Measurements from ENCODE around the gene ADGRF4.

The ADGRF4 gene

GRCh38 chr6:47670851-47671250, 27.5 kb upstream of the ADGRF4 start:
- peak overlapping the region; percentile 73 for H3K27ac ChIP-seq (ENCODE audit: low read depth, low read length)

DNA sequence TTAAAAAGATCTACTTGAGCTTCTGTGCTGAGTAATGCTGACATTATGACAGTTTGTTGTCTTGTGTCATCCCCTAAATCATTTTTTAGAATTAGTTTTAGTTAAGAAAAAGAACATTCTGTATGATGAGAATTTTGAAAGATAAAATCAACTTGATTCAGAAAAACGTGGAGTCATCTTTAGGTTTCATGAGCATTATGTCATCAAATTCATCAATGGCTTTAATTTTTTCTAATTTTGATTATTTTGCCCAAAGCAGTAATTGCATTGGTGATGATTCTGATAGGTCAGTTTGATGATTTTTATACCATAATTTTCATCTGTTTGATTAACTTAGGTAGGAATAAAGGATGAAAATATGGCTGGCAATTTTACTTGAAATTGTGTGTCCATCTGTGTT, 26.6 kb upstream of the ADGRF4 start:
- no peaks in the 10 kb centered on the region for H3K36me3 ChIP-seq (ENCODE audit: insufficient read depth, low read length)
- no peaks in the 10 kb centered on the region for H3K27me3 ChIP-seq (ENCODE audit: insufficient read depth, low read length)
- H3K9me3 ChIP-seq (ENCODE audit: insufficient read depth, low read depth, low read length): no peaks in the 10 kb centered on the region
- WGBS: 89% methylated on average over 1 of the region's 1 CpG
- H3K4me1 ChIP-seq (ENCODE audit: insufficient read depth, low read length): peaks cover 33% of the 10 kb centered on the region
- no peak overlapping the region for H3K9ac ChIP-seq (ENCODE audit: low read depth, low read length)
- H3K27ac ChIP-seq (ENCODE audit: low read depth, low read length): no peak overlapping the region
- no peak overlapping the region for H3K4me3 ChIP-seq (ENCODE audit: low read length)

More at GRCh38 chr6:47670851-47671250, 27.5 kb upstream of the ADGRF4 start:
- Histone ChIP-seq H3K36me3 (ENCODE audit: insufficient read depth, low read length) (no peaks in the 10 kb centered on the region), H3K27me3 (ENCODE audit: insufficient read depth, low read length) (no peaks in the 10 kb centered on the region), H3K9ac (ENCODE audit: low read depth, low read length) (peak overlapping the region; percentile 33; the same call in 1 of the 2 replicates), H3K9me3 (ENCODE audit: insufficient read depth, low read depth, low read length) (no peaks in the 10 kb centered on the region), H3K4me1 (ENCODE audit: insufficient read depth, low read length) (peaks cover 33% of the 10 kb centered on the region), H3K4me3 (ENCODE audit: low read length) (no peak overlapping the region)
- 33% methylated on average over 3 of the region's 3 CpGs for WGBS

DNA sequence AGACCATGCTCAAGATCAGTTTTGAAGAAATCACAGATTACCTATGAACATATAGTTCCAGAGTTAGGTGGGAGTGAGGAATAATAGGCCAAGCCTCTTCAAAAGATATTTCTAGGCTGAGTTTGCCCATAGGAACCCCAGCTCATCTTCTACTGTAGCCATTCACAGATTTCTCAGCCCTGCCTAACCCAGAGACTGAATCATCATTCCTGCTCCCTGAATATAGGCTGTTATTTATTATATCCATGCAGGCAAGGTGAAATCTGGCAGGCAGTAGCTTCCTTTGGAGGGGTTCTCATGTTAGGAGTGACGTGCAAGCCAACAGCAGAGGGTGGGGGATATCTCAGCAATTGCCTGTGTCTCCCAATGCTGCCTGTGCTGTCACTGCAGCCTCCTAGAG, 25.6 kb upstream of the ADGRF4 start:
- 86% methylated on average over 1 of the region's 1 CpG for WGBS
- Histone ChIP-seq H3K4me1 (ENCODE audit: insufficient read depth, low read length) (peaks cover 33% of the 10 kb centered on the region), H3K27ac (ENCODE audit: low read depth, low read length) (no peak overlapping the region), H3K27me3 (ENCODE audit: insufficient read depth, low read length) (no peaks in the 10 kb centered on the region), H3K9me3 (ENCODE audit: insufficient read depth, low read depth, low read length) (no peaks in the 10 kb centered on the region), H3K4me3 (ENCODE audit: low read length) (no peak overlapping the region), H3K9ac (ENCODE audit: low read depth, low read length) (no peak overlapping the region), H3K36me3 (ENCODE audit: insufficient read depth, low read length) (no peaks in the 10 kb centered on the region)

DNA sequence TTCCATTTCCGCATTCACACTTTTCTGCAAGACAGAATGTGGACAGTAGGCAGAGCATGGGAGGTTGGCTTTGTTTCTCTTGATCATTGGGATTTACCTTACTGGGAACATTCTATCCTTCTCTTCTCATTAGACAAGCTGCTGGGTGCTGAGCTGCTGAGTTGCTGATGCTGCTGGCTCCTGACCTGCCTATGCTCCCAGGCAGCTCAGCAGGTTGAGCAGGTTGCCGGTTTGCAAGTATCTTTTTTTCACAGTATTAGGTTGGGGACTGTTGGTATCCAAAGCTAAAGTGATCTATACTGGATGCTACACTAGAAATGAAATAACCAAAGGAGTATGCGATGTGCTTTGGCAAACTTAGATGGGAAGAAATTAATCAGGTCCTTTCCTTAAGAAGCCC, 23.7 kb upstream of the ADGRF4 start:
- H3K27me3 ChIP-seq (ENCODE audit: insufficient read depth, low read length): no peaks in the 10 kb centered on the region
- no peak overlapping the region for H3K9ac ChIP-seq (ENCODE audit: low read depth, low read length)
- no peak overlapping the region for H3K27ac ChIP-seq (ENCODE audit: low read depth, low read length)
- H3K4me1 ChIP-seq (ENCODE audit: insufficient read depth, low read length): peaks cover 21% of the 10 kb centered on the region
- H3K36me3 ChIP-seq (ENCODE audit: insufficient read depth, low read length): no peaks in the 10 kb centered on the region
- 96% methylated on average over 2 of the region's 3 CpGs for WGBS
- no peak overlapping the region for H3K4me3 ChIP-seq (ENCODE audit: low read length)
- no peaks in the 10 kb centered on the region for H3K9me3 ChIP-seq (ENCODE audit: insufficient read depth, low read depth, low read length)

DNA sequence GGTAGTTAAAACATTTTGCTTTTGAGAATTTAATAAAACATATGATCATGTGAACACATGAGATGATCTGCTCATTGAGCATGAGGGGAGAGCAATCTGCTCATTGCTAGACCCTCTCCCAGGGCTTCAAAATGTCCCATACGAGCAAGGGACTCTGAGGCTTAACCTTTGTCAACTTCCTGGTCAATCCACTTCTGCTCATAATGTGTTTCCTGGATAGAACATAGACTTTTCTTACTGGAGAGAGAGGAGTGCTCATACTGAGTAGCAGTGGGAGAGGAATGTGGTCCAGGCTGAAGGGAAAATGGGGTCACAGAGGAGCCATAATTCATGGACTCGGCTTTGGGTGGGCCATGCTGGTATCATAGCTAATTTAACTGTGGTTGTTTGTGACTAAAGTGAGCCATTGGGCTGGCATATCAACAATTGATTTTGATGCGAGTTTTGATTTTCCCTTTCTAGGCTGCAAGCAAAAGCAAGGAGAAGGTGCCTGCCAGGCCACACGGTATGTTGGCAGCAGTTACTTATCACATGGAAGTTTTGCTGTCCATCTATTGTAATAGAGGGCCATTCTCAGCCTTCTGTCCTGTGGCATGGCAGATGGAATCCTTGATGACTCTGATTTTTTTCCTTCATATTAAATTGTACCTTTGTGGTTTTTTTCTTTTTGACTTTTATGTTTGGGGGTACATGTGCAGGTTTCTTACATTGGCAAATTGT, 20.8 kb upstream of the ADGRF4 start:
- Histone ChIP-seq H3K9me3 (ENCODE audit: insufficient read depth, low read depth, low read length) (no peaks in the 10 kb centered on the region), H3K4me1 (ENCODE audit: insufficient read depth, low read length) (no peaks in the 10 kb centered on the region), H3K9ac (ENCODE audit: low read depth, low read length) (no peak overlapping the region), H3K36me3 (ENCODE audit: insufficient read depth, low read length) (no peaks in the 10 kb centered on the region), H3K4me3 (ENCODE audit: low read length) (no peak overlapping the region), H3K27me3 (ENCODE audit: insufficient read depth, low read length) (no peaks in the 10 kb centered on the region), H3K27ac (ENCODE audit: low read depth, low read length) (no peak overlapping the region)
- 91% methylated on average over 4 of the region's 4 CpGs for WGBS

- Histone ChIP-seq H3K9ac (ENCODE audit: low read depth, low read length) (no peak overlapping the region), H3K27me3 (ENCODE audit: insufficient read depth, low read length) (no peaks in the 10 kb centered on the region), H3K4me1 (ENCODE audit: insufficient read depth, low read length) (no peaks in the 10 kb centered on the region; the same call in 1 of the 2 replicates), H3K4me3 (ENCODE audit: low read length) (no peak overlapping the region), H3K36me3 (ENCODE audit: insufficient read depth, low read length) (no peaks in the 10 kb centered on the region), H3K9me3 (ENCODE audit: insufficient read depth, low read depth, low read length) (no peaks in the 10 kb centered on the region), H3K27ac (ENCODE audit: low read depth, low read length) (no peak overlapping the region)
- 100% methylated on average over 1 of the region's 1 CpG for WGBS
Observed at GRCh38 chr6:47678739-47679138, 19.6 kb upstream of the ADGRF4 start.

DNA sequence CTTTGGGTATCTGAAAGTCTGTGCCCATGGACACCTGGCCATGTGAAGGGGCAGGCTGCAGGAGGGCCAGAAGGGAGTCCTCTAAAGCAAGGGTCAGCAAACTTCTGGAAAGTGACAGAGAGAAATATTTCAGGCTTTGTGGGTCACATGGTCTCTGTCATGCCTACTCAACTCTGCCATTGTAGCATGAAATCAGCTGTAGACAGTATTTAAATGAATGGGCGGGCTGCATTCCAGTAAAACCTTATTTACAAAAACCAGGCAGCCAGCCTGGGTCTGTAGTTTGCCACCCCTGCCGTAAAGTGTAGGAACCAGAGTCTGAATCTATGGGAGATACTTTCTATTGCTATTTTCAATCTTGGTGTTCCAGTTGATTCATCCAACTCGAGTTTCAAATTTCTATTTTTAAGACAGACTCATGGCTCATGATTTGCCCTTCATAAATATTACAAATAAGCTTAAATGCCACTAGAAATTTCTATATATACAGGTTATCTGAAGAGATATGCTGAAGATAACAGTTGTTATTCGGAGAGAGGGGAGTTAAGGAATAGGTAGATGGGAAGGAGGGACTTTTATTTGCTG, 19.0 kb upstream of the ADGRF4 start:
- H3K27ac ChIP-seq (ENCODE audit: low read depth, low read length): no peak overlapping the region
- no peak overlapping the region for H3K9ac ChIP-seq (ENCODE audit: low read depth, low read length)
- no peak overlapping the region for H3K4me3 ChIP-seq (ENCODE audit: low read length)
- H3K9me3 ChIP-seq (ENCODE audit: insufficient read depth, low read depth, low read length): no peaks in the 10 kb centered on the region
- no peaks in the 10 kb centered on the region; the same call in 1 of the 2 replicates for H3K4me1 ChIP-seq (ENCODE audit: insufficient read depth, low read length)
- no peaks in the 10 kb centered on the region for H3K36me3 ChIP-seq (ENCODE audit: insufficient read depth, low read length)
- 96% methylated on average over 3 of the region's 4 CpGs for WGBS
- H3K27me3 ChIP-seq (ENCODE audit: insufficient read depth, low read length): no peaks in the 10 kb centered on the region

DNA sequence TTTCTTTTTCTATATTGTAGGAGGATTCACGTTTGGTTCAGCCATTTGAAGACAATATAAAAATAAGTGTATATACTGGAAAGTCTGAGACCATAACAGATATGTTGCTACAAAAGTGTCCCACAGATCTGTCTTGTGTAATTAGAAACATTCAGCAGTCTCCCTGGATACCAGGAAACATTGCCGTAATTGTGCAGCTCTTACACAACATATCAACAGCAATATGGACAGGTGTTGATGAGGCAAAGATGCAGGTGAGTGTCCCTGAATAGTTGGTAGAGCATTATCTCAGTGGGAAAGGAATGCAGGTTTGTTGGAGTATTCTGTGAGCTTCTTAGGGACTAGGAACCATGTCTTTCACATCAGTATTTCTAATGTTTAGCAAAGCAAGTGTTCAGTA, 18.3 kb upstream of the ADGRF4 start:
- 94% methylated on average over 2 of the region's 2 CpGs for WGBS
- Histone ChIP-seq H3K9ac (ENCODE audit: low read depth, low read length) (no peak overlapping the region), H3K36me3 (ENCODE audit: insufficient read depth, low read length) (no peaks in the 10 kb centered on the region), H3K9me3 (ENCODE audit: insufficient read depth, low read depth, low read length) (no peaks in the 10 kb centered on the region), H3K27ac (ENCODE audit: low read depth, low read length) (no peak overlapping the region), H3K4me1 (ENCODE audit: insufficient read depth, low read length) (no peaks in the 10 kb centered on the region; the same call in 1 of the 2 replicates), H3K4me3 (ENCODE audit: low read length) (no peak overlapping the region), H3K27me3 (ENCODE audit: insufficient read depth, low read length) (no peaks in the 10 kb centered on the region)

DNA sequence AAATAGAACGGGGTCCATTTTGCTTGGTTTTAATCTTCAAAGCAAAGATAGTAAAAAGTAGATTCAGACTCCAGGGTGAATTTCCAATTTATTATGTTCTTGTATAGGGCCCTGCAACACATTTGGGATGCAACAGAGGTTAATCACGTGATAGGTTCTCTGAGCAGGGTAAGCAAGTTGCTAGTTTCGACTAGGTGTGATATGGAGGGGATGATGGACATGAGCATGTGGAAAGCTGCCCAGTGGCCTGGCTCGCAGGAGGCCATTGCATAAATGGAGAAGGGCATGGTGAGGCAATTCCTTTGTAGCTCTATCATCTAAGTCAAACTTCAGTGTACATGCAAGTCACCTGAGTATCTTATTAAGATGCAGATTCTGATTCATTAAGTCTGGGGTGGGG, 17.7 kb upstream of the ADGRF4 start:
- Histone ChIP-seq H3K4me1 (ENCODE audit: insufficient read depth, low read length) (no peaks in the 10 kb centered on the region; the same call in 1 of the 2 replicates), H3K4me3 (ENCODE audit: low read length) (no peak overlapping the region), H3K27me3 (ENCODE audit: insufficient read depth, low read length) (no peaks in the 10 kb centered on the region), H3K27ac (ENCODE audit: low read depth, low read length) (no peak overlapping the region), H3K9ac (ENCODE audit: low read depth, low read length) (no peak overlapping the region), H3K9me3 (ENCODE audit: insufficient read depth, low read depth, low read length) (no peaks in the 10 kb centered on the region), H3K36me3 (ENCODE audit: insufficient read depth, low read length) (no peaks in the 10 kb centered on the region)
- WGBS: 91% methylated on average over 4 of the region's 4 CpGs

- WGBS: 100% methylated on average over 1 of the region's 1 CpG
Observed at GRCh38 chr6:47681201-47681990, 17.0 kb upstream of the ADGRF4 start.

GRCh38 chr6:47686411-47686810, 12.0 kb upstream of the ADGRF4 start:
- Histone ChIP-seq H3K27me3 (ENCODE audit: insufficient read depth, low read length) (no peaks in the 10 kb centered on the region), H3K36me3 (ENCODE audit: insufficient read depth, low read length) (no peaks in the 10 kb centered on the region), H3K4me1 (ENCODE audit: insufficient read depth, low read length) (no peaks in the 10 kb centered on the region; the same call in 1 of the 2 replicates), H3K27ac (ENCODE audit: low read depth, low read length) (no peak overlapping the region), H3K9me3 (ENCODE audit: insufficient read depth, low read depth, low read length) (no peaks in the 10 kb centered on the region), H3K9ac (ENCODE audit: low read depth, low read length) (no peak overlapping the region), H3K4me3 (ENCODE audit: low read length) (no peak overlapping the region)
- WGBS: 82% methylated on average over 1 of the region's 1 CpG

More at GRCh38 chr6:47681201-47681990, 17.0 kb upstream of the ADGRF4 start:
- H3K9me3 ChIP-seq (ENCODE audit: insufficient read depth, low read depth, low read length): no peaks in the 10 kb centered on the region
- H3K27ac ChIP-seq (ENCODE audit: low read depth, low read length): no peak overlapping the region
- H3K36me3 ChIP-seq (ENCODE audit: insufficient read depth, low read length): no peaks in the 10 kb centered on the region
- H3K4me1 ChIP-seq (ENCODE audit: insufficient read depth, low read length): no peaks in the 10 kb centered on the region; the same call in 1 of the 2 replicates
- no peak overlapping the region for H3K9ac ChIP-seq (ENCODE audit: low read depth, low read length)
- H3K27me3 ChIP-seq (ENCODE audit: insufficient read depth, low read length): no peaks in the 10 kb centered on the region
- H3K4me3 ChIP-seq (ENCODE audit: low read length): no peak overlapping the region
